H9 (cell line): ENCODE data around the gene HHLA2. TPM values are rescaled to one million over a fixed set of nuclear protein-coding genes. Genes with fewer than 3 reads are reported as not detected.

Experiments
- DNase-seq: peaks from one replicate; pipeline ENCODE4 v3.0.0-alpha.2; 2017
- H2AFZ ChIP-seq: one replicate; pipeline ENCODE4 v1.6.1; 2013; ENCODE audit warnings: mild to moderate bottlenecking, low read length, control low read depth, moderate library complexity
- H2AK5ac ChIP-seq: 2 replicates; pipeline ENCODE4 v1.6.1; 2013; ENCODE audit warnings: low read length, control low read depth, mixed read lengths; ENCODE audit not compliant: insufficient read length
- H2BK120ac ChIP-seq: one replicate; pipeline ENCODE4 v1.6.1; 2013; ENCODE audit warnings: low read depth, mild to moderate bottlenecking, low read length, control low read depth, inconsistent platforms; ENCODE audit not compliant: poor library complexity, severe bottlenecking
- H2BK12ac ChIP-seq: 2 replicates; pipeline ENCODE4 v1.6.1; 2013; ENCODE audit warnings: low read length, control low read depth, mixed read lengths, low read depth; ENCODE audit not compliant: insufficient read length
- H2BK15ac ChIP-seq: 2 replicates; pipeline ENCODE4 v1.6.1; 2013; ENCODE audit warnings: low read depth, low read length, control low read depth
- H2BK20ac ChIP-seq: one replicate; pipeline ENCODE4 v1.6.1; 2013; ENCODE audit warnings: low read depth, mild to moderate bottlenecking, low read length, control low read depth, inconsistent platforms; ENCODE audit not compliant: poor library complexity, severe bottlenecking
- H2BK5ac ChIP-seq: 2 replicates; pipeline ENCODE4 v1.6.1; 2013; ENCODE audit warnings: low read length, control low read depth, mixed read lengths; ENCODE audit not compliant: insufficient read length
- H3K14ac ChIP-seq: 2 replicates; pipeline ENCODE4 v1.6.1; 2013; ENCODE audit warnings: low read length, control low read depth; ENCODE audit not compliant: insufficient read depth
- H3K18ac ChIP-seq: 2 replicates; pipeline ENCODE4 v1.6.1; 2013; ENCODE audit warnings: low read depth, mild to moderate bottlenecking, mixed read lengths, low read length, control low read depth; ENCODE audit not compliant: insufficient read length
- H3K23ac ChIP-seq: 2 replicates; pipeline ENCODE4 v1.6.1; 2013; ENCODE audit warnings: low read length, control low read depth, mixed read lengths, low read depth; ENCODE audit not compliant: insufficient read length
- H3K23me2 ChIP-seq: 2 replicates; pipeline ENCODE4 v1.6.1; 2013; ENCODE audit warnings: low read depth, mild to moderate bottlenecking, mixed read lengths, low read length, control low read depth; ENCODE audit not compliant: insufficient read length, poor library complexity, severe bottlenecking
- H3K27ac ChIP-seq: 2 replicates; pipeline ENCODE4 v1.5.1; 2013; ENCODE audit warnings: low read length, control low read depth, mixed read lengths, low read depth; ENCODE audit not compliant: insufficient read length
- H3K27me3 ChIP-seq: 2 replicates; pipeline ENCODE4 v1.6.1; 2013; ENCODE audit warnings: low read length, control low read depth, inconsistent platforms; ENCODE audit not compliant: insufficient read depth
- H3K4ac ChIP-seq: 2 replicates; pipeline ENCODE4 v1.6.1; 2013; ENCODE audit warnings: low read depth, mild to moderate bottlenecking, control low read depth, inconsistent platforms, low read length, moderate library complexity
- H3K4me1 ChIP-seq: 2 replicates; pipeline ENCODE4 v1.6.1; 2013; ENCODE audit warnings: low read length, control low read depth, inconsistent platforms; ENCODE audit not compliant: insufficient read depth
- H3K4me2 ChIP-seq: 2 replicates; pipeline ENCODE4 v1.6.1; 2013; ENCODE audit warnings: low read length, control low read depth, mixed read lengths; ENCODE audit not compliant: insufficient read length, insufficient read depth
- H3K56ac ChIP-seq: 2 replicates; pipeline ENCODE4 v1.6.1; 2013; ENCODE audit warnings: low read depth, mild to moderate bottlenecking, mixed read lengths, low read length, control low read depth; ENCODE audit not compliant: insufficient read length
- H3K79me1 ChIP-seq: 2 replicates; pipeline ENCODE4 v1.6.1; 2013; ENCODE audit warnings: low read depth, mild to moderate bottlenecking, moderate library complexity, low read length, control low read depth, inconsistent platforms; ENCODE audit not compliant: insufficient read depth, poor library complexity, severe bottlenecking
- H3K79me2 ChIP-seq: 2 replicates; pipeline ENCODE4 v1.6.1; 2013; ENCODE audit warnings: low read length, control low read depth, inconsistent platforms; ENCODE audit not compliant: insufficient read depth
- H3K9ac ChIP-seq: 2 replicates; pipeline ENCODE4 v1.6.1; 2013; ENCODE audit warnings: low read length, control low read depth, mixed read lengths; ENCODE audit not compliant: insufficient read length; ENCODE audit errors: extremely low read depth
- H3K9me3 ChIP-seq: one replicate; pipeline ENCODE4 v1.6.1; 2013; ENCODE audit warnings: low read depth, low read length, inconsistent platforms; ENCODE audit not compliant: control insufficient read depth
- H3T11ph ChIP-seq: one replicate; pipeline ENCODE4 v1.6.1; 2013; ENCODE audit warnings: mild to moderate bottlenecking, low read length, control low read depth, inconsistent platforms
- H4K20me1 ChIP-seq: one replicate; pipeline ENCODE4 v1.6.1; 2013; ENCODE audit not compliant: control insufficient read depth, insufficient read length, insufficient read depth
- H4K5ac ChIP-seq: 2 replicates; pipeline ENCODE4 v1.6.1; 2013; ENCODE audit warnings: low read depth, mild to moderate bottlenecking, mixed read lengths, low read length, control low read depth; ENCODE audit not compliant: insufficient read length
- H4K8ac ChIP-seq: replicated peaks from 2 replicates; pipeline ENCODE4 v1.6.1; 2013; ENCODE audit warnings: low read length, control low read depth, mixed read lengths, low read depth; ENCODE audit not compliant: insufficient read length
- H4K91ac ChIP-seq: 2 replicates; pipeline ENCODE4 v1.6.1; 2013; ENCODE audit warnings: low read depth, mild to moderate bottlenecking, moderate library complexity, mixed read lengths, low read length, control low read depth; ENCODE audit not compliant: insufficient read length
- H3K27ac Mint-ChIP-seq, 3 experiments: 2 replicates in 2 of 3; 3 replicates in 1 of 3; pipeline ENCODE4 v1.8.0; 2020 to 2021; ENCODE audit warnings: mixed read lengths in 3 of 3, mild to moderate bottlenecking in 1 of 3, moderate library complexity in 1 of 3
- H3K27me3 Mint-ChIP-seq: 2 replicates; pipeline ENCODE4 v1.8.0; 2021; ENCODE audit warnings: low read depth, mild to moderate bottlenecking, moderate library complexity, mixed read lengths
- H3K36me3 Mint-ChIP-seq, 3 experiments: 2 replicates in 2 of 3; 3 replicates in 1 of 3; pipeline ENCODE4 v1.8.0; 2020 to 2021; ENCODE audit warnings: low read depth in 3 of 3, mixed read lengths in 3 of 3; ENCODE audit not compliant: insufficient read depth in 1 of 3
- H3K4me1 Mint-ChIP-seq, 2 experiments: 2 replicates each; pipeline ENCODE4 v1.8.0; 2020; ENCODE audit warnings: mixed read lengths in 2 of 2
- H3K4me3 Mint-ChIP-seq, 2 experiments: 2 replicates in 1 of 2; 3 replicates in 1 of 2; pipeline ENCODE4 v1.8.0; 2020 to 2021; ENCODE audit warnings: mild to moderate bottlenecking in 2 of 2, mixed read lengths in 2 of 2, moderate library complexity in 1 of 2
- H3K9me3 Mint-ChIP-seq, 2 experiments: 2 replicates in 1 of 2; 3 replicates in 1 of 2; pipeline ENCODE4 v1.8.0; 2020; ENCODE audit warnings: mild to moderate bottlenecking in 2 of 2, mixed read lengths in 2 of 2, moderate library complexity in 1 of 2
- CTCF ChIP-seq: fragments of 200-600 bp; sonication (generic); conservative IDR thresholded peaks from 3 replicates; pipeline ENCODE4 v1.8.0; 2021; ENCODE audit warnings: antibody characterized with exemption, mild to moderate bottlenecking
- WGBS: extraction: QIAGEN DNeasy Blood & Tissue Kit; methylation state at CpG from one replicate; pipeline ENCODE4 v1.1.7; 2013; ENCODE audit warnings: missing lambda C conversion rate, low lambda C conversion rate, mixed read lengths; ENCODE audit not compliant: insufficient read length; ENCODE audit errors: extremely low coverage; 5-methylcytosine and 5-hydroxymethylcytosine counted together
- total RNA-seq: library from RNA; stranded (reverse); gene quantifications from 2 replicates; pipeline ENCODE4 v1.2.1, GENCODE V29; 2021

HHLA2 gene
- total RNA-seq, 1 experiment from 2014 or later = not detected

- no peak overlapping the region for H3K9ac ChIP-seq
- H3K14ac ChIP-seq = no peak overlapping the region
- Mint-ChIP-seq H3K36me3 (no peaks in the 10 kb centered on the region; a peak in 1 of 7 replicates), H3K4me3 (no peak overlapping the region), H3K9me3 (no peaks in the 10 kb centered on the region), H3K27ac (no peak overlapping the region), H3K27me3 (no peaks in the 10 kb centered on the region), H3K4me1 (peaks cover 3 to 5% of the 10 kb centered on the region in 2 experiments)
- H2BK20ac ChIP-seq = no peak overlapping the region
- H3K23me2 ChIP-seq = no peaks in the 10 kb centered on the region
- no peak overlapping the region for H2BK120ac ChIP-seq
- no peak overlapping the region for H2BK15ac ChIP-seq
- no peak overlapping the region for H2BK5ac ChIP-seq
- no peak overlapping the region for H3T11ph ChIP-seq
- H2AK5ac ChIP-seq = no peak overlapping the region
- no peaks in the 10 kb centered on the region for H3K9me3 ChIP-seq
- H4K8ac ChIP-seq = no peak overlapping the region
- H3K4ac ChIP-seq = no peak overlapping the region
- no peak overlapping the region for H2AFZ ChIP-seq
- no peak overlapping the region for H3K4me2 ChIP-seq
- no peak overlapping the region for H3K56ac ChIP-seq
- no peak overlapping the region for H3K27ac ChIP-seq
- H3K79me1 ChIP-seq = no peaks in the 10 kb centered on the region
- H3K18ac ChIP-seq = no peak overlapping the region
- no peaks in the 10 kb centered on the region for H3K79me2 ChIP-seq
- no peak overlapping the region for H4K91ac ChIP-seq
- no peak overlapping the region for H2BK12ac ChIP-seq
- DNase-seq = no peak
- no peaks in the 10 kb centered on the region for H3K4me1 ChIP-seq
- no CpG with 5 or more reads among the region's 4 CpGs for WGBS
- no peak overlapping the region for H4K5ac ChIP-seq
- no peaks in the 10 kb centered on the region for H4K20me1 ChIP-seq
- no peaks in the 10 kb centered on the region for H3K27me3 ChIP-seq
- no peak overlapping the region for H3K23ac ChIP-seq
- no peak for TF ChIP-seq CTCF
Observed at GRCh38 chr3:108343491-108343890, 47.1 kb downstream of the HHLA2 start.
